Spleen (tissue), 7 donors: ENCODE measurements around the gene SLC2A11.

Experiments used
- CTCF ChIP-seq, 11 experiments: fragments of 200-600 bp in 7 of 11; fragments of 450-650 bp in 4 of 11; sonication (generic) in 4 of 11; IDR thresholded peaks in 8 of 11; conservative IDR thresholded peaks in 3 of 11; 1 replicate in 7 of 11; 2 replicates in 4 of 11; pipeline versions ENCODE4 v1.4.0 to v1.8.0; 2016 to 2021; ENCODE audit warnings: antibody characterized with exemption in 11 of 11, inconsistent platforms in 4 of 11, mild to moderate bottlenecking in 1 of 11
- POLR2AphosphoS5 ChIP-seq, 3 donors: sonication (generic); formaldehyde crosslinking; IDR thresholded peaks; one replicate each; pipeline ENCODE4 v1.5.1; 2017; ENCODE audit warnings: antibody characterized with exemption in 3 of 3
- donor health status: DM: no; HTN: no; CAD: no; lungs with moderate emphysema.
- donor health status: DM: no; HTN: no; CAD: no.
- donor health status: DM: no; HTN: no; CAD: no.

DNA sequence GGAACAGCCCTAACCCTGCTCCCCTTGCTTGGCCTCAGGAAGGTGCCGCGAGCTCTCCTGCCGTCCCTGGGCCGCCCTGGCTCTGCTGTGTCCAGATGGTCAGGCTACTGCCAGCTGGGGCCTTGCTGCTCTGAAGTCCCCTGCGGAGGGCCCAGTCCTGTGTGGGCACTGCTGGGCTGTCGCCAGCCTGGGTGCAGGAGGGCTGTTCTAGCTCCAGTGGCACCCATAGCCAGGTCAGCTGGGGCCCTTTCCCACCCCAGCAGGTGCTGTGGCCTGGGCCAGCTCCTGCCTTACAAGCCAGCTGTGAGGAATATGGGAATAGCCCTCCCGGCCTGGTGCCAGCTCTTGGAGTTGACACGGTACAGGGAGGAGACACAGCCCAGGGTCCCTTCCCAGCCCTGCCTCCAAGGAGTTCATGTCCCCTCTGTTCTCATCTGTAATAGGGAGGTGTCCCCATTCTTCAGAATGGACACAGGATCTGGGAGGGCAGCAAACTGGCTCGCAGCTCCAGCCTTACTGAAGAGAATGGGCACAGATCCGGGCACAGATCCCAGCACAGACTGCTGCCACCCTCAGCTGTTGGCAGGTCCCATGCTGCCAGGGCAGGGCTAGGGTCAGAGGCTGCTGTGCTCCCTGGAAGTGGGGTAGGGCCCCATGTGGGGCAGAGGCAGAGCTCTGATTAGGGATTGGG lies 22.7 kb upstream of the SLC2A11 start:
- TF ChIP-seq POLR2AphosphoS5 (IDR thresholded peaks at IDR 0.05) (peak in 1 of 3 donors; percentile 43), CTCF (IDR thresholded peaks at IDR 0.05 in 8 of 11, conservative IDR thresholded peaks at IDR 0.05 in 3 of 11) (no peak)
